Measurements from ENCODE around the gene POMT1. TPM values are rescaled to one million over a fixed set of nuclear protein-coding genes. Genes with fewer than 3 reads are reported as not detected.

Gene POMT1
- total RNA-seq, 1 experiment from 2014 or later, result 34.1 TPM

DNA sequence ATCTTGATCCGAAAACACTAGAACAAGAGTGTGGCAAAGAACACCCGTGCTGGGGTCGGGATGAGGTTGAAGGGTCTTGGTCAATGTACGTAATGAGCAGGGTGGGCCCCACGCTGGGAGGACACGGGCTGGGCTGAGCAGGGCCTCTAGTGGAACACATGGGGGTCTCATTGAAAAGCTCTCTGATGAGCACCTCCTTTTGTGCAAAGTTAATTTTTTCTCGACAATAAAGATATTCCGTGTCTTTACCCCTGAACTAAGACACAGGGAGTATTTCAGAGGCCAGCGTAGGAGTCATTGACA is 20.3 kb downstream of the POMT1 start:
- no peaks in the 10 kb centered on the region for H3K4me1 Mint-ChIP-seq
- no peaks in the 10 kb centered on the region for H3K4me1 ChIP-seq (ENCODE audit: insufficient read depth, low read length)
- H3T11ph ChIP-seq (ENCODE audit: low read length), result no peak overlapping the region
- no peaks in the 10 kb centered on the region for H4K20me1 ChIP-seq (ENCODE audit: control insufficient read depth, insufficient read depth, insufficient read length)
- H2BK20ac ChIP-seq (ENCODE audit: low read depth, low read length, poor library complexity, severe bottlenecking), result no peak overlapping the region
- no peaks in the 10 kb centered on the region for H3K9me3 ChIP-seq (ENCODE audit: control insufficient read depth, low read depth, low read length)
- H2BK120ac ChIP-seq (ENCODE audit: low read depth, low read length, poor library complexity, severe bottlenecking), result no peak overlapping the region
- H3K14ac ChIP-seq (ENCODE audit: insufficient read depth, low read length), result no peak overlapping the region
- TF ChIP-seq, protein P1, sequence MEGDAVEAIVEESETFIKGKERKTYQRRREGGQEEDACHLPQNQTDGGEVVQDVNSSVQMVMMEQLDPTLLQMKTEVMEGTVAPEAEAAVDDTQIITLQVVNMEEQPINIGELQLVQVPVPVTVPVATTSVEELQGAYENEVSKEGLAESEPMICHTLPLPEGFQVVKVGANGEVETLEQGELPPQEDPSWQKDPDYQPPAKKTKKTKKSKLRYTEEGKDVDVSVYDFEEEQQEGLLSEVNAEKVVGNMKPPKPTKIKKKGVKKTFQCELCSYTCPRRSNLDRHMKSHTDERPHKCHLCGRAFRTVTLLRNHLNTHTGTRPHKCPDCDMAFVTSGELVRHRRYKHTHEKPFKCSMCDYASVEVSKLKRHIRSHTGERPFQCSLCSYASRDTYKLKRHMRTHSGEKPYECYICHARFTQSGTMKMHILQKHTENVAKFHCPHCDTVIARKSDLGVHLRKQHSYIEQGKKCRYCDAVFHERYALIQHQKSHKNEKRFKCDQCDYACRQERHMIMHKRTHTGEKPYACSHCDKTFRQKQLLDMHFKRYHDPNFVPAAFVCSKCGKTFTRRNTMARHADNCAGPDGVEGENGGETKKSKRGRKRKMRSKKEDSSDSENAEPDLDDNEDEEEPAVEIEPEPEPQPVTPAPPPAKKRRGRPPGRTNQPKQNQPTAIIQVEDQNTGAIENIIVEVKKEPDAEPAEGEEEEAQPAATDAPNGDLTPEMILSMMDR (conservative IDR thresholded peaks at IDR 0.05), result no peak
- no peak overlapping the region for H3K56ac ChIP-seq (ENCODE audit: insufficient read length, low read depth, low read length)
- no peak overlapping the region for H2AFZ ChIP-seq (ENCODE audit: low read length)
- peaks cover 40 to 91% (median 82%) of the 10 kb centered on the region in 3 experiments; a peak in 6 of 7 replicates for H3K36me3 Mint-ChIP-seq (ENCODE audit: insufficient read depth in 1 of 3, low read depth in 3 of 3)
- H2BK15ac ChIP-seq (ENCODE audit: low read depth, low read length), result no peak overlapping the region
- peak overlapping the region in 2 of 3 experiments; percentile 62 to 66; a peak in 3 of 7 replicates for H3K27ac Mint-ChIP-seq
- no peak overlapping the region for H3K4me2 ChIP-seq (ENCODE audit: insufficient read depth, insufficient read length, low read length)
- no peak overlapping the region for H2AK5ac ChIP-seq (ENCODE audit: insufficient read length, low read length)
- H4K91ac ChIP-seq (ENCODE audit: insufficient read length, low read depth, low read length), result no peak overlapping the region
- no peaks in the 10 kb centered on the region for H3K79me1 ChIP-seq (ENCODE audit: insufficient read depth, low read depth, low read length, poor library complexity, severe bottlenecking)
- no peak overlapping the region for H3K27ac ChIP-seq (ENCODE audit: insufficient read length, low read depth, low read length)
- DNase-seq, result no peak
- H3K23ac ChIP-seq (ENCODE audit: insufficient read length, low read depth, low read length), result no peak overlapping the region
- H2BK12ac ChIP-seq (ENCODE audit: insufficient read length, low read depth, low read length), result no peak overlapping the region
- no CpG with 5 or more reads among the region's 9 CpGs for WGBS (ENCODE audit: extremely low coverage, insufficient read length, low lambda C conversion rate)
- H4K5ac ChIP-seq (ENCODE audit: insufficient read length, low read depth, low read length), result no peak overlapping the region
- no peak overlapping the region for H3K4me3 Mint-ChIP-seq
- no peak overlapping the region for H3K4ac ChIP-seq (ENCODE audit: low read depth, low read length)
- H3K27me3 Mint-ChIP-seq (ENCODE audit: low read depth), result no peaks in the 10 kb centered on the region
- H3K79me2 ChIP-seq (ENCODE audit: insufficient read depth, low read length), result no peaks in the 10 kb centered on the region
- H2BK5ac ChIP-seq (ENCODE audit: insufficient read length, low read length), result no peak overlapping the region
- no peaks in the 10 kb centered on the region for H3K27me3 ChIP-seq (ENCODE audit: insufficient read depth, low read length)
- no peaks in the 10 kb centered on the region for H3K9me3 Mint-ChIP-seq
- no peak overlapping the region for H3K9ac ChIP-seq (ENCODE audit: extremely low read depth, insufficient read length, low read length)
- no peak overlapping the region for H4K8ac ChIP-seq (replicated peaks; ENCODE audit: insufficient read length, low read depth, low read length)
- no peaks in the 10 kb centered on the region for H3K23me2 ChIP-seq (ENCODE audit: insufficient read length, low read depth, low read length, poor library complexity, severe bottlenecking)
- no peak overlapping the region for H3K18ac ChIP-seq (ENCODE audit: insufficient read length, low read depth, low read length)

All from H9 (cell line).